Psoas muscle (tissue), 8 donors: Measurements from ENCODE around the gene COL5A1. TPM values are rescaled to one million over a fixed set of nuclear protein-coding genes. Genes with fewer than 3 reads are reported as not detected.

Experiments used
- ATAC-seq, 4 donors: fragments of 200-7000 bp; cut with Tn5 transposase; one replicate each; pipeline ENCODE4 v1.9.1; 2020; ENCODE audit warnings: moderate library complexity in 3 of 4, mild to moderate bottlenecking in 2 of 4
- DNase-seq, 2 donors: peaks; one replicate each; pipeline ENCODE4 v3.0.0-alpha.2; 2020
- H3K27ac ChIP-seq: fragments of 200-600 bp; one replicate; pipeline ENCODE4 v1.8.0; 2022
- H3K27me3 ChIP-seq, 3 donors: fragments of 200-600 bp in 1 of 3; one replicate each; pipeline versions ENCODE4 v1.6.1 to v1.8.0; 2013 to 2022; ENCODE audit warnings: low read length in 2 of 3, mild to moderate bottlenecking in 2 of 3, moderate library complexity in 1 of 3; ENCODE audit not compliant: insufficient read depth in 3 of 3
- H3K36me3 ChIP-seq, 2 donors: fragments of 200-600 bp in 1 of 2; one replicate each; pipeline versions ENCODE4 v1.6.1 to v1.8.0; 2013 to 2022; ENCODE audit warnings: low read depth in 1 of 2, mild to moderate bottlenecking in 1 of 2, moderate library complexity in 1 of 2; ENCODE audit not compliant: insufficient read depth in 1 of 2
- H3K4me1 ChIP-seq: fragments of 200-600 bp; one replicate; pipeline ENCODE4 v1.8.0; 2022
- H3K4me3 ChIP-seq: fragments of 200-600 bp; one replicate; pipeline ENCODE4 v1.8.0; 2022; ENCODE audit warnings: mild to moderate bottlenecking
- H3K9me3 ChIP-seq: fragments of 200-600 bp; one replicate; pipeline ENCODE4 v1.8.0; 2022
- CTCF ChIP-seq: fragments of 200-600 bp; IDR thresholded peaks from one replicate; pipeline ENCODE4 v1.8.0; 2022; ENCODE audit warnings: antibody characterized with exemption
- WGBS, 3 donors: extraction: QIAGEN DNeasy Blood & Tissue Kit; methylation state at CpG; one replicate each; pipeline versions ENCODE4 v1.1.6 to v1.1.7; 2013; 5-methylcytosine and 5-hydroxymethylcytosine counted together
- intact Hi-C, 2 donors: fragments of 100-400 bp; cut with DNase I; formaldehyde crosslinking; loops; one replicate each; pipeline versions ENCODE4 v1.11.0 to v1.14.2; 2022
- polyA plus RNA-seq, 3 donors: library from polyadenylated mRNA; stranded (reverse); fragments of 200-250 nt; gene quantifications; one replicate each; pipeline ENCODE4 v1.2.3, GENCODE V29; 2013
- total RNA-seq, 4 donors: library from RNA; stranded (reverse); fragmentation: NEBNext Ultra II Directional in 2 of 4; extraction: Animal tissue kit (Norgen Biotek cat#: 25700) in 2 of 4; gene quantifications; one replicate each; pipeline versions ENCODE4 v1.2.1 to v1.2.4, GENCODE V29; 2021 to 2023
- donor health status: healthy with polysubstance abuse.
- donor health status: DM: no; HTN: no; CAD: no; lungs with moderate emphysema.
- donor health status: Bipolar disorder and iron deficiency.
- donor health status: healthy.
- donor health status: DM: yes; HTN: yes; CAD: no.
- donor health status: DM: no; HTN: no; CAD: no.
- donor health status: DM: no; HTN: no; CAD: no.
- donor health status: DM: yes; HTN: yes; CAD: no.

COL5A1 gene
- total and polyA plus RNA-seq, 7 donors: 1.7 to 11.3 (median 3.4) TPM

GRCh38 chr9:134828892-134829291 is 187.3 kb downstream of the COL5A1 start:
- WGBS, 3 donors: 80 to 95% (median 82%) methylated on average over 11 of the region's 11 CpGs
- Histone ChIP-seq H3K4me3 (no peak overlapping the region), H3K27ac (no peak overlapping the region), H3K9me3 (no peaks in the 10 kb centered on the region), H3K27me3 (peaks cover 0 to 4% (median 0%) of the 10 kb centered on the region in 3 donors), H3K4me1 (no peaks in the 10 kb centered on the region), H3K36me3 (no peaks in the 10 kb centered on the region)
- intact Hi-C loops: no loop called here
- no peak for TF ChIP-seq CTCF
- DNase-seq: no peak
- no peak for ATAC-seq

DNA sequence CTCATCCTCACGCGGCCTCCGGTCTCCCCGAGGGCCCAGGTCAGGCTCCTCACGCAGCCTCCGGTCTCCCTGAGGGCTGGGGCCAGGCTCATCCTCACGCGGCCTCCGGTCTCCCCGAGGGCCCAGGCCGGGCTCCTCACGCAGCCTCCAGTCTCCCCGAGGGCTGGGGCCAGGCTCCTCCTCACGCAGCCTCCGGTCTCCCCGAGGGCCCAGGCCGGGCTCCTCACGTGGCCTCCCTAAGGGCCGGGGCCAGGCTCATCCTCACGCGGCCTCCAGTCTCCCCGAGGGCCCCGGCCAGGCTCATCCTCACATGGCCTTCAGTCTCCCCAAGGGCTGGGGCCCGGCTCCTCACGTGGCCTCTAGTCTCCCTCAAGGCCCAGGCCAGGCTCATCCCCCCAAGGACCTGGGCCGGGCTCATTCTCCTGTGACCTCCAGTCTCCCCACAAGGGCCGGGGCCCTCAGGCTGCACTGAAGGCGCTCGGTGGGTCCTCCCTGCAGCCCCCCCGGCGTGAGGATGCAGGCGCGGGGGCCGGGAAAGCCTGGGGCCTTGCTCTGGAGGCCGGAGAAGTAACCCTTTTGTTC is 187.8 kb downstream of the COL5A1 start:
- WGBS, 3 donors: 88 to 94% (median 90%) methylated on average over 33 to 35 of the region's 35 CpGs
- Histone ChIP-seq H3K4me1 (no peaks in the 10 kb centered on the region), H3K4me3 (no peak overlapping the region), H3K27me3 (peaks cover 0 to 4% (median 0%) of the 10 kb centered on the region in 3 donors), H3K27ac (no peak overlapping the region), H3K9me3 (no peaks in the 10 kb centered on the region), H3K36me3 (no peaks in the 10 kb centered on the region)
- ATAC-seq (no peak), DNase-seq (no peak)
- no peak for TF ChIP-seq CTCF
- intact Hi-C loops: no loop called here

DNA sequence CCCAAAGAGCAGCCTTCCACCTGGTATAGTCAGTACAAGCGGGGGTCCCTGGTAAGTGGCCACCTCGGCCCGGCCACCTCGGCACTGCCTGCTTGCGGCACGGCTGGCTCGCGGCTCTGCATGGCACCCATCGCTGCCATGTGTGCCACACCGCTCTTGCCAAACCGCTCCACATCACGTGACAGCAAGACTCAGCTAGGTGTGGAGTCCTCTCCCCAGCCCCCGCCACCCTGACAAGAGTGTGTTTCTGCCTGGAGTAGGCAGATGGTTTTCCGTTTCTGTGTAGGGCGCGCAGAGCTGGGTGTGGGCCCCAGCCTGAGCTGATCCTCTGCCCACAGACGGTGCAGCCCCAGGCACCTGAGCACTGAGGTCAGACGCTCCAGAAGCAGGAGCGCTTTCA is 188.5 kb downstream of the COL5A1 start:
- no peaks in the 10 kb centered on the region for H3K4me1 ChIP-seq
- no peaks in the 10 kb centered on the region for H3K36me3 ChIP-seq
- TF ChIP-seq CTCF: no peak
- peaks cover 0 to 4% (median 0%) of the 10 kb centered on the region in 3 donors for H3K27me3 ChIP-seq
- ATAC-seq: no peak
- H3K4me3 ChIP-seq: no peak overlapping the region
- intact Hi-C loops: no loop called here
- H3K27ac ChIP-seq: no peak overlapping the region
- no peaks in the 10 kb centered on the region for H3K9me3 ChIP-seq
- DNase-seq: no peak
- 80 to 92% (median 86%) methylated on average over 19 of the region's 19 CpGs for WGBS, 3 donors

DNA sequence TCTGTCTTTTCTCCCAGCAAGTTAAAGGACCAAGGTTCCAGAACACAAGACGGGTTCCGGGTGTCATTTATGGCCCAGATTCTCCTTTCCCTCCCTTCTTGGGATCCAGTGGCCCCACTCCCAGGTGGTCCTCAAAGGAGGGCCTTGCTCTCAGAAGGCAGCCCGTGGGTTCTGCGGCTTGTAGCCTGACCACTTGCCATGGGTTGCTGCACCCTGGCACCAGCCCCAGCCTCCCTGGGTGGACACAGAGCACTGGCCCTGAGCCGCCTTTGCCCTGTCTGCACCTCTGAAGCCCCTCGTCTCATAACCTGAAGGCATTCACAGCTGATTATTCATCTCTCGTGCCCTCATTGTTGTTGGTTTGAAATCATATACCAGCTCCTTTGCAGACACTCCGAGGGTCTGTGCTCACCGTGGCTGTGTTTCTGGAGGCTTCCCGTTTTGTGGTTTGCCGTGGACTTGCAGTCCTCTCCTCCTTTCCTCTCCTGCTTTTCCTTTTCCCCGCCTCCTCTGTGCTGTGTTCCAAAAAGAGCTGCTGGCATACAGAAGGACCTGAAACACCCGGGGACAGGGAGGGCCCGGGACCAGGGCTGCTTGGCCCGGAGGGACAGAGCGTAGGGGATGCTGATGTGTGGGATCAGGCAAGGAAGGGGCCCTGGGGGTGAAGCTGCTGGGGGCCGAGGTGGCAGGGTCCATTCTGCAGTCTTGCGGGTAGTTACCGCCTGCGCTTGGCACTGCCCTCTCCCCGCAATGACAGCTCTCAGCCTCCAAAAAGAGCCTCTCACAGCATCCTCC is 189.5 kb downstream of the COL5A1 start:
- WGBS, 3 donors: 80 to 87% (median 84%) methylated on average over 21 of the region's 21 CpGs
- Histone ChIP-seq H3K9me3 (no peaks in the 10 kb centered on the region), H3K27ac (no peak overlapping the region), H3K4me1 (no peaks in the 10 kb centered on the region), H3K36me3 (no peaks in the 10 kb centered on the region), H3K4me3 (no peak overlapping the region), H3K27me3 (peaks cover 0 to 4% (median 0%) of the 10 kb centered on the region in 3 donors)
- ATAC-seq (no peak), DNase-seq (no peak)
- intact Hi-C loops: no loop called here
- no peak for TF ChIP-seq CTCF
